Frontal cortex (tissue), 4 donors: ENCODE data around the gene HPD. TPM values are rescaled to one million over a fixed set of nuclear protein-coding genes. Genes with fewer than 3 reads are reported as not detected.
"Not testable (repeated sequence)": the region's sequence is repeated elsewhere in the genome, so short reads cannot be mapped to it uniquely, and the experiment has no call there.

Experiments
- DNase-seq, 2 donors: peaks; one replicate each; pipeline ENCODE4 v3.0.0; 2012; ENCODE audit warnings: low spot score in 2 of 2
- FAIRE-seq: peaks from 2 replicates; lab custom pipeline; 2012; peaks lifted over from hg19 to GRCh38; lab: Jason Lieb, UNC
- small RNA-seq: library from RNA; depleted of rRNA; stranded (forward); fragments of <200 nt; gene quantifications from one replicate; pipeline ENCODE3, GENCODE V24; 2014
- total RNA-seq: library from RNA; depleted of rRNA; stranded (reverse); fragments of >200 nt; gene quantifications from one replicate; pipeline ENCODE4 v1.2.3, GENCODE V29; 2014
- donor health status: control.
- donor health status: control.
- donor health status: control.

The HPD gene
- total RNA-seq, 1 donor from 2014 or later, result not detected

GRCh38 chr12:121790785-121791184, 67.9 kb downstream of the HPD start:
- not testable (repeated sequence) for FAIRE-seq, DNase-seq

GRCh38 chr12:121789800-121790728, 68.6 kb downstream of the HPD start:
- DNase-seq (no peak), FAIRE-seq (no peak)

Small RNAs within 50 kb of the gene (small RNA-seq; reads per million reads assigned to genes)
- gene AC069503.3 (not detected), gene RF00017 (not detected), gene RNU7-170P (not detected)

Other genes with a start within 250 kb of the HPD start
- gene ORAI1, start 232.3 kb downstream of the HPD start, total RNA-seq, result 1.6 TPM
- gene MORN3, start 189.2 kb downstream of the HPD start, total RNA-seq, result 3.3 TPM
- 8.6 TPM for gene TMEM120B, start 146.1 kb downstream of the HPD start, total RNA-seq
- 13.0 TPM for gene RHOF, start 65.2 kb downstream of the HPD start, total RNA-seq
- 2.4 TPM for gene SETD1B, start 54.9 kb downstream of the HPD start, total RNA-seq
- 12.6 TPM for gene PSMD9, start 29.9 kb upstream of the HPD start, total RNA-seq
- 6.1 TPM for gene CFAP251, start 59.7 kb upstream of the HPD start, total RNA-seq
- gene BCL7A, start 163.0 kb upstream of the HPD start, total RNA-seq, result 88.0 TPM
- gene MLXIP, start 219.9 kb upstream of the HPD start, total RNA-seq, result 6.9 TPM